CD14-positive monocyte (primary cell): ENCODE measurements around the gene FBXO5. TPM values are rescaled to one million over a fixed set of nuclear protein-coding genes. Genes with fewer than 3 reads are reported as not detected.

ENCODE experiments used
- DNase-seq, 3 donors: peaks; one replicate each; pipeline ENCODE4 v3.0.0-alpha.2; 2011 to 2022
- H2AFZ ChIP-seq: 2 replicates; pipeline ENCODE4 v1.6.0; 2012; ENCODE audit warnings: mild to moderate bottlenecking, low read depth, low read length, inconsistent platforms; ENCODE audit not compliant: insufficient read depth, poor library complexity, severe bottlenecking
- H3K27ac ChIP-seq, 2 donors: 1 replicate in 1 of 2; 2 replicates in 1 of 2; pipeline ENCODE4 v1.5.1; 2012 to 2013; ENCODE audit warnings: low read length in 2 of 2, control low read depth in 1 of 2, inconsistent platforms in 1 of 2, low read depth in 1 of 2, mild to moderate bottlenecking in 1 of 2
- H3K27me3 ChIP-seq, 2 donors: one replicate each; pipeline versions ENCODE4 v1.6.0 to v1.6.1; 2011 to 2013; ENCODE audit warnings: low read length in 2 of 2; ENCODE audit not compliant: control insufficient read depth in 2 of 2, insufficient read depth in 2 of 2
- H3K36me3 ChIP-seq, 2 donors: replicated peaks in 1 of 2; 1 replicate in 1 of 2; 2 replicates in 1 of 2; pipeline versions ENCODE4 v1.5.1 to v1.6.1; 2012 to 2013; ENCODE audit warnings: low read length in 2 of 2, control low read depth in 1 of 2, inconsistent platforms in 1 of 2, mild to moderate bottlenecking in 1 of 2; ENCODE audit not compliant: insufficient read depth in 2 of 2, control insufficient read depth in 1 of 2
- H3K4me1 ChIP-seq, 2 donors: 1 replicate in 1 of 2; 2 replicates in 1 of 2; pipeline versions ENCODE4 v1.5.1 to v1.6.1; 2012 to 2013; ENCODE audit warnings: low read length in 2 of 2, control low read depth in 1 of 2, inconsistent platforms in 1 of 2, mild to moderate bottlenecking in 1 of 2, moderate library complexity in 1 of 2; ENCODE audit not compliant: insufficient read depth in 2 of 2, control insufficient read depth in 1 of 2
- H3K4me2 ChIP-seq: replicated peaks from 2 replicates; pipeline ENCODE3; 2012; ENCODE audit warnings: low read length, moderate library complexity, mild to moderate bottlenecking; ENCODE audit not compliant: poor library complexity, severe bottlenecking; ENCODE audit errors: extremely low read depth
- H3K4me3 ChIP-seq, 3 experiments: fragments of 200-600 bp in 1 of 3; sonication (generic) in 1 of 3; replicated peaks in 1 of 3; 1 replicate in 2 of 3; 2 replicates in 1 of 3; pipeline ENCODE4 v1.5.1; 2011 to 2013; ENCODE audit warnings: low read length in 3 of 3, mild to moderate bottlenecking in 3 of 3, control low read depth in 2 of 3, low read depth in 2 of 3, inconsistent platforms in 1 of 3, moderate library complexity in 1 of 3
- H3K79me2 ChIP-seq: 2 replicates; pipeline ENCODE4 v1.6.0; 2012; ENCODE audit warnings: mild to moderate bottlenecking, control low read depth, inconsistent platforms, low read length, moderate library complexity; ENCODE audit not compliant: insufficient read depth
- H3K9ac ChIP-seq: 2 replicates; pipeline ENCODE4 v1.6.0; 2017; ENCODE audit warnings: low read length, mild to moderate bottlenecking; ENCODE audit not compliant: insufficient read depth, poor library complexity, severe bottlenecking
- H3K9me3 ChIP-seq, 2 donors: replicated peaks in 1 of 2; 1 replicate in 1 of 2; 2 replicates in 1 of 2; pipeline versions ENCODE4 v1.5.1 to v1.6.1; 2012 to 2013; ENCODE audit warnings: low read length in 2 of 2, control low read depth in 1 of 2; ENCODE audit not compliant: control insufficient read depth in 1 of 2, insufficient read depth in 1 of 2
- H4K20me1 ChIP-seq: 2 replicates; pipeline ENCODE4 v1.6.0; 2012; ENCODE audit warnings: mild to moderate bottlenecking, low read length, control low read depth, moderate library complexity; ENCODE audit not compliant: insufficient read depth
- H3K27ac Mint-ChIP-seq, 7 donors: one replicate each; pipeline ENCODE4 v1.8.0; 2020; ENCODE audit warnings: mild to moderate bottlenecking in 7 of 7, mixed read lengths in 7 of 7, moderate library complexity in 6 of 7, inconsistent platforms in 2 of 7
- H3K27me3 Mint-ChIP-seq, 3 donors: one replicate each; pipeline ENCODE4 v1.8.0; 2021 to 2022; ENCODE audit warnings: low read depth in 3 of 3, mild to moderate bottlenecking in 3 of 3, mixed read lengths in 3 of 3, moderate library complexity in 3 of 3, inconsistent platforms in 1 of 3
- H3K36me3 Mint-ChIP-seq, 2 donors: one replicate each; pipeline ENCODE4 v1.8.0; 2020; ENCODE audit warnings: mixed read lengths in 2 of 2, inconsistent platforms in 1 of 2, mild to moderate bottlenecking in 1 of 2
- H3K4me1 Mint-ChIP-seq: one replicate; pipeline ENCODE4 v1.8.0; 2020; ENCODE audit warnings: mild to moderate bottlenecking, mixed read lengths
- H3K4me3 Mint-ChIP-seq, 2 donors: one replicate each; pipeline ENCODE4 v1.8.0; 2020; ENCODE audit warnings: mild to moderate bottlenecking in 2 of 2, mixed read lengths in 2 of 2, moderate library complexity in 1 of 2
- H3K9me3 Mint-ChIP-seq, 7 donors: one replicate each; pipeline ENCODE4 v1.8.0; 2020 to 2022; ENCODE audit warnings: mixed read lengths in 7 of 7, mild to moderate bottlenecking in 6 of 7, moderate library complexity in 6 of 7, inconsistent platforms in 2 of 7
- CTCF ChIP-seq: fragments of 200-600 bp; IDR thresholded peaks from one replicate; pipeline ENCODE4 v1.8.0; 2022; ENCODE audit warnings: antibody characterized with exemption, mild to moderate bottlenecking
- WGBS: methylation state at CpG from one replicate; pipeline ENCODE4 v1.1.5; 2013; ENCODE audit warnings: missing lambda C conversion rate; ENCODE audit not compliant: insufficient coverage; 5-methylcytosine and 5-hydroxymethylcytosine counted together
- intact Hi-C, 2 donors: fragments of 100-400 bp; cut with micrococcal nuclease; formaldehyde crosslinking; loops; one replicate each; pipeline versions ENCODE4 v1.15.0 to v1.15.1; 2023
- polyA plus RNA-seq, 3 donors: library from polyadenylated mRNA; depleted of rRNA in 1 of 3; unstranded in 2 of 3; stranded (reverse) in 1 of 3; fragments of 300-500 nt in 2 of 3; fragments of >200 nt in 1 of 3; fragmentation: Illumina TruSeq in 2 of 3; gene quantifications; 1 replicate in 2 of 3; 2 replicates in 1 of 3; pipeline ENCODE4 v1.2.3, GENCODE V29; 2012 to 2021
- small RNA-seq: library from RNA; depleted of rRNA; stranded (forward); fragments of <200 nt; gene quantifications from one replicate; pipeline ENCODE3, GENCODE V24; 2012; ENCODE audit warnings: low read depth; ENCODE audit not compliant: insufficient read length

The FBXO5 gene
- polyA plus RNA-seq, 3 donors, result 1.0 to 1.9 (median 1.3) TPM

GRCh38 chr6:152932865-152933264, 50.0 kb downstream of the FBXO5 start:
- peaks cover 0 to 2% of the 10 kb centered on the region in 2 donors for H3K27me3 ChIP-seq
- H3K36me3 Mint-ChIP-seq, result no peaks in the 10 kb centered on the region
- no peak overlapping the region for H3K4me2 ChIP-seq
- WGBS, result no CpG with 5 or more reads among the region's 3 CpGs
- peaks cover 0 to 5% (median 4%) of the 10 kb centered on the region in 3 donors for H3K27me3 Mint-ChIP-seq
- TF ChIP-seq CTCF, result no peak
- no peaks in the 10 kb centered on the region for H3K79me2 ChIP-seq
- no peak overlapping the region for H3K9ac ChIP-seq
- no peak for DNase-seq
- no peaks in the 10 kb centered on the region for H4K20me1 ChIP-seq
- no peaks in the 10 kb centered on the region for H3K36me3 ChIP-seq
- H3K27ac Mint-ChIP-seq, result no peak overlapping the region
- no peak overlapping the region for H3K27ac ChIP-seq
- H3K4me3 ChIP-seq, result no peak overlapping the region
- no peaks in the 10 kb centered on the region for H3K4me1 Mint-ChIP-seq
- no peaks in the 10 kb centered on the region for H3K4me1 ChIP-seq
- H3K4me3 Mint-ChIP-seq, result no peak overlapping the region
- no peak overlapping the region for H2AFZ ChIP-seq
- peaks cover 0 to 3% (median 0%) of the 10 kb centered on the region in 7 donors for H3K9me3 Mint-ChIP-seq
- no peaks in the 10 kb centered on the region for H3K9me3 ChIP-seq
- intact Hi-C loops, result no loop called here

- no peaks in the 10 kb centered on the region for H4K20me1 ChIP-seq
- Mint-ChIP-seq H3K4me3 (no peak overlapping the region), H3K27me3 (peaks cover 1 to 4% (median 1%) of the 10 kb centered on the region in 3 donors), H3K4me1 (no peaks in the 10 kb centered on the region), H3K36me3 (no peaks in the 10 kb centered on the region), H3K9me3 (peaks cover 0 to 10% (median 3%) of the 10 kb centered on the region in 7 donors), H3K27ac (no peak overlapping the region)
- no peak overlapping the region for H2AFZ ChIP-seq
- DNase-seq, result no peak
- TF ChIP-seq CTCF, result no peak
- WGBS, result 91% methylated on average over 1 of the region's 2 CpGs
- no peak overlapping the region for H3K4me3 ChIP-seq
- no peaks in the 10 kb centered on the region for H3K27me3 ChIP-seq
- no peaks in the 10 kb centered on the region for H3K36me3 ChIP-seq
- intact Hi-C loops, result no loop called here
- no peaks in the 10 kb centered on the region for H3K4me1 ChIP-seq
- H3K9me3 ChIP-seq, result no peaks in the 10 kb centered on the region
- H3K9ac ChIP-seq, result no peak overlapping the region
- H3K4me2 ChIP-seq, result no peak overlapping the region
- no peak overlapping the region for H3K27ac ChIP-seq
- no peaks in the 10 kb centered on the region for H3K79me2 ChIP-seq
These were observed 60.1 kb downstream of the FBXO5 start for GRCh38 chr6:152922706-152923105.

Small RNA genes lying within 50 kb of the gene (small RNA-seq; reads per million reads assigned to genes)
- not detected for gene AL080276.1

Other genes with a start within 250 kb of the FBXO5 start
- not detected for gene VIP, start 232.2 kb downstream of the FBXO5 start, polyA plus RNA-seq
- 10 to 100 TPM in 2 of 3 donors, 1 to 10 TPM in 1; 8.2 to 12.8 (median 10.8) TPM for gene MTRF1L, start 19.7 kb upstream of the FBXO5 start, polyA plus RNA-seq
- gene RGS17, start 148.2 kb upstream of the FBXO5 start, polyA plus RNA-seq, result not detected